K562 (cell line): Measurements from ENCODE around the gene METTL25.

Experiments used
- CTCF ChIP-seq, 3 experiments: IDR thresholded peaks in 2 of 3; conservative IDR thresholded peaks in 1 of 3; 2 replicates each; pipeline ENCODE4 v1.5.1; 2011 to 2012; ENCODE audit warnings: low read length in 3 of 3, mild to moderate bottlenecking in 3 of 3, control low read depth in 2 of 3, improper control_type of control experiment in 1 of 3, inconsistent platforms in 1 of 3, low read depth in 1 of 3, mixed read lengths in 1 of 3, moderate library complexity in 1 of 3; ENCODE audit not compliant: insufficient read depth in 2 of 3
- HBP1 ChIP-seq: fragments of 450-650 bp; formaldehyde crosslinking; IDR thresholded peaks from 2 replicates; pipeline ENCODE4 v1.4.0; 2022; ENCODE audit warnings: missing genetic modification characterization
- KDM1A ChIP-seq, 2 experiments: fragments of 450-650 bp; IDR thresholded peaks; 2 replicates each; pipeline ENCODE4 v1.6.1; 2016; ENCODE audit warnings: mild to moderate bottlenecking in 2 of 2
- MLLT1 ChIP-seq, 2 experiments: fragments of 450-650 bp; IDR thresholded peaks; 2 replicates each; pipeline ENCODE4 v1.6.1; 2016
- MTA2 ChIP-seq: fragments of 450-650 bp; IDR thresholded peaks from 2 replicates; pipeline ENCODE4 v1.6.1; 2016; ENCODE audit warnings: low read depth
- RAD21 ChIP-seq, 2 experiments: fragments of 250-450 bp in 1 of 2; fragments of 450-650 bp in 1 of 2; sonication (Bioruptor Pico) in 1 of 2; formaldehyde crosslinking in 1 of 2; IDR thresholded peaks in 1 of 2; conservative IDR thresholded peaks in 1 of 2; 2 replicates each; pipeline versions ENCODE4 v1.4.0 to v1.8.0; 2020 to 2022; ENCODE audit warnings: mild to moderate bottlenecking in 2 of 2, moderate library complexity in 1 of 2
- SAFB ChIP-seq: fragments of 200-400 bp; formaldehyde crosslinking; IDR thresholded peaks from 2 replicates; pipeline ENCODE4 v1.6.1; 2017; ENCODE audit warnings: low read depth, low read length, borderline replicate concordance
- TAF1 ChIP-seq: IDR thresholded peaks from 2 replicates; pipeline ENCODE4 v1.6.1; 2011; ENCODE audit warnings: mild to moderate bottlenecking, low read length, moderate library complexity; ENCODE audit not compliant: insufficient read depth, control insufficient read depth, severe bottlenecking; ENCODE audit errors: extremely low read depth
- TAF9B ChIP-seq: fragments of 450-650 bp; IDR thresholded peaks from 2 replicates; pipeline ENCODE4 v1.6.1; 2018; ENCODE audit warnings: mild to moderate bottlenecking; ENCODE audit not compliant: partially characterized antibody
- TEAD2 ChIP-seq: fragments of 450-650 bp; IDR thresholded peaks from 2 replicates; pipeline ENCODE4 v1.6.1; 2016; ENCODE audit warnings: missing genetic modification characterization, control low read depth, missing compliant biosample characterization

- TF ChIP-seq TEAD2 (tag) (no peak), TAF1 (no peak), TAF9B (no peak), MTA2 (no peak), KDM1A (IDR thresholded peaks at IDR 0.05) (no peak), CTCF (IDR thresholded peaks at IDR 0.05 in 2 of 3, conservative IDR thresholded peaks at IDR 0.05 in 1 of 3; ENCODE audit: insufficient read depth in 2 of 3, low read depth in 1 of 3, low read length in 3 of 3) (no peak), HBP1 (CRISPR knock-in tag) (no peak), MLLT1 (IDR thresholded peaks at IDR 0.05) (no peak), RAD21 (CRISPR knock-in tag; conservative IDR thresholded peaks at IDR 0.05 in 1 of 2, IDR thresholded peaks at IDR 0.05 in 1 of 2) (no peak), SAFB (no peak)
Observed at GRCh38 chr12:82524641-82525040, 166.3 kb downstream of the METTL25 start.
